GM19043 (cell line): ENCODE data around the gene IP6K2.
A peak's percentile ranks its signal among the peaks of the same experiment; 100 is the strongest.

Experiments
- ATAC-seq: cut with Tn5 transposase; IDR thresholded peaks from one replicate; pipeline ENCODE4 v1.9.1; 2021; ENCODE audit warnings: low read depth; ENCODE audit not compliant: unreplicated experiment

The IP6K2 gene

DNA sequence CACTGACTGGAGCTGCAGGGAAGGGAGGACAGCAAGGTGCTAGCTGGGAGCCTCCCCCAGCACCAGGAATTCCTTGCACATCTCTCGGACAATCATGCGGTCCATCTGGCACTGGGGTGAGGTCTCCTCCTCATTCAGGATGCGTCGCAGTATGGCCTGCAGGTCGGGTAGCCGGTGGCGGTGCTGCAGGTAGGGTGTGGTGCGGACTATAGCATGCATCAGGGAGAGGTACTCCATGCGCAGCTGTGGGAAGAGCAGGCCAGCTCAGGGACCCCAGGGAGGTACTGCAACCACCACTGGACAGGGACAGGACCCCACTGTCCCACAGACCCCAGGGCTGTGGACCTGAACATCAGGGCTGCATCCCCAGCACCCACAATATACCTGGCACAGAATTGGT lies 42.5 kb downstream of the IP6K2 start:
- ATAC-seq, result no peak

DNA sequence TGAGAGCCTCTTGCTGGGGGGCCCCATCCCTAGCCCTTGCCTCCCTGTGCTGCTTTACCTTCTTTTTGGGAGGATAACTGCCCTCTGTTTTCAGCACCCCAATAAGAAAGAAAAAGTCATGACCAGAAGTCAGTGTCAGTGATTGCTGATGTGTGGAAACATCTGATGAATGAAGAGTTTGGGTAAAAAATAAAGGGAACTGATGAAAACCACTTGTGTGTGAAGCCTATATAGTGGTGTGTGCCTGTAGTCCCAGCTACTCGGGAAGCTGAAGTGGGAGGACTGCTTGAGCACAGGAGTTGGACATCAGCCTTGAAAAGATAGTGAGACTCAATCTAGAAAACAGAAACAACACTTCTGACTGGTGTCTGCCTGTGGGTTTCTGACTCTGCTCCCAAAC lies 44.5 kb downstream of the IP6K2 start:
- no peak for ATAC-seq

DNA sequence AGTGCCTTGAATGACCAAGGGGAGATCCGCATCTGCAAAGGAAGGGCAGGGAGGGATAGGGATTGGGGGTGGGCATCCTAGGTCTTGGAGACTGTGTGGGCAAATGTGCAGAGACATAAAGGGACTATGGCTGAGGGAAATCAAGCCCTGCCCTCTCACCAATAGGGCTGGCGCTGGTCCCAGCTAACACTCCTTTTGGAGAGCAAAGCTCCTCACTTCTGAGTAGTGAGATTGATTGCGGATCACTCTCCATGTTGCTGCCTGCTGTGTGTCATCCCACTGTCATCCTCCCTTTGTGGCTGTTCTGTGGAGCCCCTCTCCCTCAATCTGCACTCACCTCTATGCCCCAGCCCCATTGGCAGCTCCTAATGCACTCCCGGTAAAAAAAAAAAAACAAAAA lies 52.1 kb downstream of the IP6K2 start:
- ATAC-seq, result no peak

DNA sequence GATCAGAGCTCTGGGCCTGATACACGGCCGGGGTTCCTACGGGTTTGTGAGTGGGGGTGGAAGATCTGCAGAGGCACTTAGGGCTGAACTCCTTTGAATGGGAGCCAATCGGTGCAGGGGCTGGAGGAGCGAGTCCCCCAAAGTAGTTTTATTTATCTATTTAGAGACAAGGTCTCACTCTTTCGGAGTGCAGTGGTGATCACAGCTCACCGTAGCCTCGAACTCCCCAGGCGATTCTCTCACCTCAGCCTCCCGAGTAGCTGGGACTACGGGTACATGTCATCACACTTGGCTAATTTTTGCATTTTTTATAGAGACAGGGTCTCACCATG lies 52.7 kb downstream of the IP6K2 start:
- ATAC-seq, result no peak

DNA sequence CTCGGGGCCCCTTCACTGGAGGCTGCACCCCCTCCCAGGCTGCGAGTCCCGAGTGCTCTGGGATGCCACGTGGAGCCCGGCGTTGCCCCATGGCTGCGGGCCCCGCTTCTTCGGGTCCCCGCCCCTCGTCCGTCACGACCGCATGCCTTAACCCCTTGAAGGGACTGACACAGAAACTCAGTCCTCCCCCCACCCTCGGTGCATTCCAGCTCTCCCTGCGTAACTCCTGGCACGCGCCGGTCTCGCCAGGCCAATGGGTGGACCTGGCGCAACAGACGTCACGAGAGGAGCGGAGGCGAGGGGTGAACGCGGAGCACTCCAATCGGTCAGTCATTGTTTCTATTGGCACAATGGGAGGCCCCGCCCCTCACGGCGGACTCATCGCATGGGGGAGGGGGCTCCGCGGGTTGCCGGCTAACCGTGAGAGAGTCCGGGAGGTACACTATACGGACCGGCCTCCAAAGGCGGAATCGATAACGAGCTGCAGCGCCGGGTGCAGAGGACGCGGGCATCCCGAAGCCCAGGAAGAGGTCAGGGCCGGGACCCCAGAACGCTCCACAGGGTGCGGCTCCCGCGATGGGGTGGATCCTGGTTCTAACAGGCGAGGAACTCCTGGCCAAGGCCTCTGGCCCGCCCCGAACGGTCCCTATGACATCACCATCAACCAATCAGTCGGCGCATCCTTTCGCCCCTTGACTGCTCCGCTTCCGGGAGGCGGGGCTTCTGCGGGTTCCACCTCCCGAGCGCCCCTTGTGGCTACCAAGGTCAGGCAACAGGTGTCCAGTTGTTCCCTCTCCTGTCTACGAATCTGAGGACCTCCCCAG lies 53.3 kb downstream of the IP6K2 start:
- ATAC-seq, result peak; percentile 91

DNA sequence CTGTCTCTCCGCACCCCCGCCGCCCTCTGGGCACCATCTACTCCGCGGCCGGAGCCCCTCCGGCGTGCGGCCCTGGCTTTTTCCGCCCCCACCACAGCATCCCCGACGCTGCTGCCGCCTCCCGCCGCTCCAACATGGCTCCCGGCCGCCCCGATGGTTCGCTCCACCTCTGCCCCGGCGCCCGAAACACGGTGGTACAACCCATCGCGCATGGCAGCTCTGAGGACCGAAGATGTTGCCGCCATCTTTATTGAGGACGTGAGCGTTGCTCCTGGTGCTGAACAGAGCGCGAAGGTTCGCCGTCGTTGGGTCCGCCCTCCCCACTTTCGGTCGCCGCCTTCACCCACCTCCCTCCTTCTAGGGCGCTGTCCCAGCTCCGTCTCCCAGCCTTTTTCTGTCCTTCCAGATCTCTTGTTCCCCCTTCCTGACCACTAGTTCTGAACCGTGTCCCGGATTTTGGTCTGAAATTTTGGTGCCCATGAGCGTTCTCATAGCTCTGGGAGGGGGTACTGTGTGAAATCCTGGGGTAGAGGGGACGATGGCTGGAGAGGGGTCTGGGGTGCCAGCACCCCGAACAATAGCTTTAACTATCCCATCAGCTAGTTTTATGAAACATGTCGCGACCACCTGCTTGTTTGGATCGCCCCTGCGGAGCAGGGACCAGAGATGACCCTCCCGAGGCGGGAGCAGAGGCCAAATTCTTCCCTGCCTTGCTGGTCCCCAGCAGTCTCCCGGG lies 54.1 kb downstream of the IP6K2 start, which contains the start of gene CELSR3:
TSS of gene CELSR3 (minus strand) at position 134 of the 736 bp plus-strand sequence. CDS start 252 bp downstream, outside the sequence.
- no peak for ATAC-seq

DNA sequence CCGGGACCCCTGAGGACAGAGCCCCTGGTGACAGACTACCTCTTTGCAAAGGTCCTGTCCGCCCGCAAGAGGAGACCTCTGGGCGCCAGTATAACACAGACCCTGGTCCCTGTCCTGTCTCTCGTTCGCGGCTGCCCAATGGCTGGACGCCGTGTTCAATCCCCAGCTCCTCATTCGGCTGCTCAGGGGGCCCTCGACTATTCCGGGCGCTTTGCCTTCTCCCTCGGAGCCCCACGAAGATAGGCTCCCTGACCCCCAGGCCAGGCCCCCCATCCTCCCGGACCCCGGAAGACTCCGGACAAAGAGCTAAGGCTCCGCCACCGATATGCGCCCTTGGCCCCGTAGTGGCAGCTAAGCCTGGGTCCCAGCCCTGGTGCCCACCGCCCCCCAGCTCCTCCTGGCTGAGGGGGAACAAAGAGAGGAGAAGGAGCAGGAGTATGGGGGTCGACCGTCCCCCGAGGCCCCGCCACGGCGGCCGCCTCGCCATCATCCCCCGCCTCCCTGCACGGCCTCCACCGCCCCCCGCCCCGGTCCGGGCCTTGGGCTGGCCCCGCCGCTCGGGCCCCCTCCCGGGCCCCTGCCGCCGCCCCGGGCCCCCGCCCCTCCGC lies 54.8 kb downstream of the IP6K2 start:
- no peak for ATAC-seq

DNA sequence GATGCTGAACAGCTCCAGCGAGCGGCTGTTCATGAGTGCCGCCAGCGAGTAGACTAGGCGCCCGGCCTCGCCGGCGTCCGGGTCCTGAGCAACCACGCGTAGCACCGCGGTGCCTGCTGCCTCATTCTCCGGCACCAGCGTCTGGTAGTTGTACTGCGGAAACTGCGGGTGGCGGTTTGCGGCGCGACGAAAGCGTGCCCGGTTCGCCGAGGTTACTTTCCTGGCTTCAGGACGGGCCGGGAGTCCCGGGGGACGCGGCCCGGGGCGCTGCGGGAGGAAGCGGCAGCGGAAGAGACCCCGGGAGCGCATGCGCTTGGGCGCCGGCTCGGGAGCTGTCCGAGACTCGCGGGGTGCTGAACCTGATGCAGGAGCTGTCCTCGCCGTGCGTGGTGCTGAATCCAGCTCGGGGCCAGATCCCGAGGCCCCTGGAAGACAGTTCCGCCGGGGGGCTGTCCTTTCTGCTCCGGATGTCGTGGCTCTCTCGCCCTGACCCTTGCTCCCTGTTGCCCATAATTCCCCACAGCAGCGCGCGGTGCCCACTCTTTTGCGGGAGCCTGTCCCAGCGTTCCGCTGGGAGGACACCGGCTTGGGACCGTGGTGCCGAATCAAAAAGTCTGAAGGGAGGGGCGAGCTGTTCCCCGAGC lies 55.4 kb downstream of the IP6K2 start:
- ATAC-seq, result no peak

DNA sequence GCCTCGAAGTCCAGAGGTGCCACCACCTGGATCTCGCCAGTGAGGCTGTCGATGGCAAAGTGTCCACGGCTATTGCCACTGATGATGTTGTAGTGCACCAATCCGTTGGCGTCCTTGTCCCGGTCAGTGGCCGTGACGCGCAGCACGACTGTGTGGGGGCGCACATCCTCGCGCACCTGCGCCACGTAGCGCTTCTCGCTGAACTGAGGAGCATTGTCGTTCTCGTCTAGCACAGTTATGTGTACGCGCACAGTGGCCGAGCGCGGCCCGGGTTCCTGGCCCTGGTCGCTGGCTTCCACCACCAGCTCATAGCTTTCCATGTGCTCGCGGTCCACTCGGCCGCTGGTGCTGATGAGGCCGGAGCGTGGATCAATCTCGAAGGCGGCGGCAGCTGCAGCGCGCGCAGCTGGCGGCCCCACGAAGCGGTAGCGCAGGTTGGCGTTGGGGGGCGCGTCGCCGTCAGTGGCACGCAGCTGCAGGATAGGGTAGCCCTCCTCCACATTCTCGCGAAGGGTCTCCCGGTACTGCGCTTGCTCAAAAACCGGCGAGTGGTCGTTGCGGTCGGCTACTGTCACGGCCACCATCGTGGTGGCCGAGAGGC lies 56.1 kb downstream of the IP6K2 start:
- no peak for ATAC-seq

DNA sequence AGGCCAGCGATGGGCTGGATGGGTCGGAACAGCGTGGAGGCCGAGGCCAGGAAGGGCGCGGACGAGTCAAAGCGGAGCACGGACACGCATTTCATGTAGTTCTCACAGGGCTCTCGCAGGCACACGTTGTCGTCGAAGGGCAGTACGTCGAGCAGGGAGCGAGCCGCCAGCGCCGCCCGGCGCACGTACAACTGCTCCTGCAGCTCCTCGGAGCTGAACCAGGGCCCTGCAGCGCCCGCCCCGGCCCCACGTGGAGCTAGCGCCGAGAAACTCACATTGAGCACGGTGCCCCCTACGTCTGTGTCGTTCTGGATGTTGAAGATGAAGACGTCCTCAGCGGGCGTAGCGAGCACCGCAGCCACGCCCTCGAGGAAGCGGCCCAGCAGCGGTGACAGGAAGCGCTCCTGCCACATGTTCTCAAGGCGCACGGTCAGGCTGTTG lies 60.2 kb downstream of the IP6K2 start:
- no peak for ATAC-seq

DNA sequence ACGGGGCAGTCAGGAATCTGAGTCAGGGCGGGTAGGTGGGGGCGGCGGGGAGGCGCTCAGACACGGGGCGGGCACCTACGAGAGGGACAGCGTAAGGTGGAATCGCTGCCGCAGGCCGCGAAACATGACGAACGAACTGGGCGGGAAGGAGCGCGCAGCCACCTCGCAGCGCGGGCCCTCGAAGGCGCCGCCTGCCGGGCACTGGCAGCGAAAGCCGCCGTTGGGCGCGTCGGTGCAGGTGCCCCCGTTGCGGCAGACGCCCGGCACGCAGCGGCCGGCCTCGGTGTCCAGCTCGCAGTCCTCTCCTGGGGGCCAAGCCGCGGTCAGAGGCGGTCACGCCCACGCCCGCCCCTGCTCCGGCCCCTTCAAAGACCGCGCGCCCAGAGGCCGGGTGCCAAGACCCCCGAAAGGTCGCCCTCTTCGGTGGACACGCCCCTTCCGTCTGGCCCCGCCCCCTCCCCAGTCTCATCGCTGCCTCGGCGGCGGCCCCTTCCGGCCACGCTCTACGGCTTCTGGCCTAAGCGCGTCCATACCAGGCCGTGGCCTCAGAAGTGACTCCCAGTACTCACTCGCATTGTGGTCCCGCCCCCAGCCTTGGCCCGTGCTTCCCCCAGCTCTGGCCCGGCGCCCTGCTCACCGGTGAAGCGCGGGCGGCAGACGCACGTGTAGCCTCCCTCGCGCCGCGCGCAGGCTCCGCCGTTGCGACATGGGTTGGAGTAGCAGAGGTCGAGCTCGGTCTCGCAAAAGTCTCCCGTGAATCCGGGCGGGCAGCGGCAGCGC lies 60.8 kb downstream of the IP6K2 start:
- peak; percentile 48 for ATAC-seq

DNA sequence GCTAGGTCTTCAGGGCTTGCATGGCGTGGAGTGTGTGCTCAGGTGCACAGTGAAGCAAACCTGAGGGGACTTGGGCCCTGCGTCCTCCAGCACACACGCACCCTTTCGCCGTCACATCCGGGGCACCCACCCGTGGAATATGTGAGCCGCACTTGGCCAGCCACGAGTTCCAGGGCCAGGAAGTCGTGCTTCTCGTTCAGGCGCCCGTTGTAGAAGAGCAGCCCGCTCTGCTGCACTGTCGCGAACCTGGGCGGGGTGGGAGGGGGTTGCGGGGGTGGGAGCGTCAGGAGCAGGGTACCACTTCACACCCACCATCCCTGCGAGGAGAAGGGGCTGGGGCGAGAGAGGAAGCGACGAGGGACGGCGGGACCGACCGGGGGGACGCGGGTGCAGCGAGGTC lies 61.4 kb downstream of the IP6K2 start:
- ATAC-seq, result no peak

DNA sequence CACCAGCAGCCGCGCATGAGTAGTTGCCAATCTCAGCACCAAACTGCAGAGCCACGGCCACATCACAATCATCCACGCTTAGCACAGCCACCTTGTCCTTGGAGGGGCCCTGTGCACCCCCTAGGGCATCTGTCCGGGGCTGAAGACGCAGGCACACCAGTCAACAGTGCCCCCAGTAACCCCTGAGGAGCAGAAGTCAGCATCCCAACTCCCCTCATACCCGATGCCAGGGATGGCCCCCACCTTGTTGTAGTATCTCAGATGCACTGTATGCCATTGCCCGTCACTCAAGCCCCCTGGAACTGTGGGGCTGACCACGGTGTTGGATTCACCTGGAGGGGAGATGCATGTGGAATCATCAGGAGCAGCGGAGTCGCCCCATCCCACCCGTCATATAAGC lies 62.0 kb downstream of the IP6K2 start:
- ATAC-seq, result no peak

DNA sequence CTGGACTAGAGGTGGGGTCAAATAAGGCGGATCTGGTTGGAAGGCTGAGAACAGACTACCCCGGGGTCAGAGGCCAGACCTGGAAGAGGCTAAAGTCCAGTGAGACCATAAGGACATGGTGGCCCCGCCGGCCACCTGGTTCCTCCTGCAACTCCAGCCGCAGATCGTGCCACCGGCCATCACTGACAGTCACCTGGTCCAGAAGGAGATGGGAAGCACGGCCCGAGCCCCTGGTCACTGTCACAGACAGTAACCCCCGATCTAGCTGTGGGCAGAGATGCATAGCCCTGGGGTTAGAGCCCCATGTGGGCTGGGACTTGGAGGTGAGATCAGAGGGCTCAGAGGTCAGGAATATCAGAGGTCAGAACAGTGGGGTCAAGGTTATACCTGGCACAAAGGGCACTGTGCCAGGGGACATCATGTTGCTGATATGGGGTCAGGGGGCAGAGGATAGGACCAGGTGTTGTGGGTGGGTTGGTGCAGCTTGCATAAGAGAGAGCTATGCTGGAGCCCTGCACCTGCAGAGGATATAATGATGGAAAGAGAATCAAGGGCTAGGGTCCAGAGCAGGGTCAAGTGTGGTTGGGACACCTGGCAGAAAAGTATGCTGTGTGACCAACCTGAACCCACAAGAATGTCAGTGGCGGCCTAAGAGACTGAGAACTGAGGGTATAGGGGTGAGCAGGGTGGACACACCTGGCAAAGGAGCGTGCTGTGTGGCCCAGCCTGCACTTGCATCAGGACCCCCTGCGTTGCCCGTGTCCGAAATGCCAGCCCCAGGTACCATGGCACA lies 63.9 kb downstream of the IP6K2 start:
- no peak for ATAC-seq

DNA sequence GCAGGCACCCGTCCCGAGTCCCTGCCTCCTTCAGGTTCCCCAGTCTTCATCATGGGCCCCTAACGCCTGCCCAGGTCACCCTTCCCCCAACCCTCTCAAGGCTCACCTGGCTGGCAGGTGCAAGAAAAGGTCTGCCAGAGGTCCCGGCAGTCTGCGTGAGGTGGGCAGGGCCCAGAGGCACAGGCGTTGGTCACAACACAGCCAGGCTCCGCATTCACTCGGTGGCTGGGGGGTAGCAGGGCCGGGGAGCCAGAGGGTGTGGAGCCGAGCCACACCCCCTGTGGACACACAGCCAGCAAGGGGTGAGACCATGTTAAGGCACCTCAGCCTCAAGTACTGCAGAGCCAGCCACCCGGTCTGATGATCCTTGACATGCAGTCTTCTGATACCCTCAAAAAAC lies 65.2 kb downstream of the IP6K2 start:
- no peak for ATAC-seq

DNA sequence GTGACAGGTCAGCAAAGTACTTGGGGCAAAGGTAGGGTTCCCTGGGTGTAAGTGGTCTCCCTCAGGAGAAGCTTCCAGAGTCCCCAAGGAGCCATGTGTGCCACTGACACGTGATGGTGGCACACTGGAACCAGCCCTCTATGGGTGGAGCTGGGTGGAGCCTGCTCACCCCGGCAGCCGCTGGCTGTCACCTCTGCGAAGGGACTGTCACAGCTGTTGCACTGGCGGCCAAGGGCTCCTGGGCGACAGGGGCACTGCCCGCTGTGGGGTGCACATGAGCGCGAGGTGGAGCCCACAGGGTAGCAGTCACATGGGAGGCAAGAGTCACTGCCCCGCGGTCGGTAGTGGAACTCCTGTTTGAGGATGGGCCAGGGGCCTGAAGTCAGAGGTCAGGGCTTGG lies 66.3 kb downstream of the IP6K2 start:
- no peak for ATAC-seq

DNA sequence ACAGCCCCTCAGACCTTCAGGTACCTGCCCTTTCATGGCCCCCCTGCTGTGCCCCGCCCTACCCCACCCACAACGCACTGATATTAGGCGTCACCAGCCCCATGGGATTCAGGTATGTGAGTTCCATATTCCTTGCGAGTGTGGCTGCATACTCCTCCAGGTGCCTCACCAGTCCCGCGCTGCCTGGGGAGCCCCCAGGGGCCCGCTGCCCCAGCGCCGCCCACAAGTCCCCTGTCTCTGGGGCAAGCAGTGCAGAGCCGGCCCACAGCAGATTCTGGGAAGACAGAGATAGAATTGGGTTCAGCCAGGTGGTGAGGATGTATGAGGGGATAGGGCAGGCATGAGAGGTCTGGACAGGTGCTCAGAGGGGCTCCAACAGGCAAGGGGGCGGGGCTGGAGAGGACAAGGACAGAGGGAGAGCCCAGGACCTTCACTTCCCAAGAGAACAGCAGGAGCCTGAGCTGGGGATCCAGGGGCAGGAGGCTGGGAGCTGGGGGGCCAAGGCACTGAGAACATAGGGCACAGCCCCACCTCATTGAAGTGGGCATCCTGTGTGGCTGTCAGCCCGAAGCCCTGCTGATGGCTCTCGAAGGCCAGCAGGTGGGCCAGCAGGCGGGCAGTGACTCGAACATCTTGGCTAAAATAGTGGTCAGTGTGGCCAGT lies 68.7 kb downstream of the IP6K2 start:
- no peak for ATAC-seq

DNA sequence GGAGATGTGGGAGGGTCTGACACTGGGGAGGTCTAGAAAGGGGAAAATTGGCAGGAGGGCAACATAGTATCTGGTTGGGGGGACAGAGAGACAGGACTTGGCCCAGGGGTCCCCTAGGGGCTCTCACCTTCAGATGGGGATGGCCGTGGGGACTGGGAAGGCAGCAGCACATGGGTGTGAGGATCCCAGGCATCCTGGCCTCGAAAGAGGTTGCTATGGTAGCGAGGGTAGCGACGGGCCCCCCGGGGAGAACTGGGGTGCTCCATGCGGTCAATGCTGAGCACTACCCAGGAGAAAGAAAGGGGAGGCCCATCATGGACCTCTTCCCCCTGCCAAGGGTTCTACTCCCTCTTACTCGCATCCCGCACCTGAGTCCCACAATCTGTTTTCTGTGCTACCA lies 69.3 kb downstream of the IP6K2 start:
- ATAC-seq, result no peak
